Fibroblast of lung (primary cell): Measurements from ENCODE around the gene SPA17.

Experiments used
- CTCF ChIP-seq, 2 donors: IDR thresholded peaks in 1 of 2; conservative IDR thresholded peaks in 1 of 2; 1 replicate in 1 of 2; 2 replicates in 1 of 2; pipeline ENCODE4 v1.5.1; 2011 to 2012; ENCODE audit warnings: low read length in 2 of 2, control low read depth in 1 of 2, inconsistent platforms in 1 of 2, low read depth in 1 of 2, mild to moderate bottlenecking in 1 of 2
- EZH2 ChIP-seq: IDR thresholded peaks from 2 replicates; pipeline ENCODE4 v1.5.1; 2012; ENCODE audit warnings: low read length, control low read depth, mild to moderate bottlenecking; ENCODE audit errors: missing control alignments

- TF ChIP-seq CTCF (conservative IDR thresholded peaks at IDR 0.05 in 1 of 2, IDR thresholded peaks at IDR 0.05 in 1 of 2; ENCODE audit: low read depth in 1 of 2, low read length in 2 of 2) (no peak), EZH2 (no peak)
Measured at GRCh38 chr11:124742555-124742954, 68.9 kb downstream of the SPA17 start.
